ENCODE results near the gene RPUSD4. TPM values are rescaled to one million over a fixed set of nuclear protein-coding genes. Genes with fewer than 3 reads are reported as not detected.

Gene RPUSD4
- total RNA-seq, 1 donor from 2014 or later, result 46.7 TPM

DNA sequence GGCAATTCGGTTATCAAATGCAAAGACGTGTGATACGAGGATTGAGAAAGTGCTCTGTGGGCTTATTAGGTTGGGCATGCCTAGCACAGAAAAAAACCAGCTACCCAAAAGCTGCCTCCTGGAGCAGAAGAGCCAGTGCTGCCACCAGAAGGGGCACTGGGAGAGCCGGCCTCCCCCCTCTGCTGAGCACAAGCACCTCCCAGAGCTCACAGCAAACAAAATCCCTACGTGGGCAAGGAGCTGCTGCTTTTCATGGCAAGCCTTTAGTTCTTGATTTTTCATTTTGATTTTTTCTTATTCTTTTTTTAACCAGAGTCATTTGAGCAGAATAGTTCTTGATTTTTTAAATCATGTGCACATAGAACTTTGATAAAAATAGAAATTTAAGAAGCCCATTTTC is 12.8 kb downstream of the RPUSD4 start:
- no peak for TF ChIP-seq EZH2phosphoT487 (IDR thresholded peaks at IDR 0.05)
- TF ChIP-seq CTCF (IDR thresholded peaks at IDR 0.05), result no peak
- no peak for TF ChIP-seq EZH2 (IDR thresholded peaks at IDR 0.05)
- Histone ChIP-seq H3K4me1 (no peaks in the 10 kb centered on the region), H3K79me2 (ENCODE audit: low read depth) (no peaks in the 10 kb centered on the region), H3K36me3 (no peaks in the 10 kb centered on the region), H3F3A (ENCODE audit: low read depth) (peaks cover 4% of the 10 kb centered on the region), H2AFZ (replicated peaks) (no peak overlapping the region), H3K4me2 (no peak overlapping the region), H4K20me1 (ENCODE audit: low read depth) (peaks cover 3% of the 10 kb centered on the region), H3K9ac (no peak overlapping the region), H3K27ac (no peak overlapping the region), H3K27me3 (no peaks in the 10 kb centered on the region), H3K9me3 (ENCODE audit: low read depth) (no peaks in the 10 kb centered on the region), H3K4me3 (no peak overlapping the region)
- Mint-ChIP-seq H3K36me3 (peaks cover 39% of the 10 kb centered on the region), H3K4me3 (no peak overlapping the region), H3K4me1 (peaks cover 5% of the 10 kb centered on the region), H3K9me3 (peaks cover 11% of the 10 kb centered on the region), H3K27ac (no peak overlapping the region), H3K27me3 (ENCODE audit: insufficient read depth, low read depth) (peaks cover 2% of the 10 kb centered on the region)
- no peak for DNase-seq (ENCODE audit: low spot score)

- no peak overlapping the region for H2AFZ ChIP-seq (replicated peaks)
- no peak for DNase-seq (ENCODE audit: low spot score)
- H3K4me1 ChIP-seq, result no peaks in the 10 kb centered on the region
- Mint-ChIP-seq H3K36me3 (peaks cover 36% of the 10 kb centered on the region), H3K27me3 (ENCODE audit: insufficient read depth, low read depth) (peaks cover 2% of the 10 kb centered on the region), H3K4me3 (no peak overlapping the region), H3K9me3 (peaks cover 11% of the 10 kb centered on the region), H3K27ac (no peak overlapping the region), H3K4me1 (peaks cover 16% of the 10 kb centered on the region)
- no peak overlapping the region for H3K9ac ChIP-seq
- H3K27ac ChIP-seq, result no peak overlapping the region
- TF ChIP-seq CTCF (IDR thresholded peaks at IDR 0.05) (no peak), EZH2phosphoT487 (IDR thresholded peaks at IDR 0.05) (no peak), EZH2 (IDR thresholded peaks at IDR 0.05) (no peak)
- H4K20me1 ChIP-seq (ENCODE audit: low read depth), result peaks cover 3% of the 10 kb centered on the region
- H3K79me2 ChIP-seq (ENCODE audit: low read depth), result no peaks in the 10 kb centered on the region
- no peaks in the 10 kb centered on the region for H3K9me3 ChIP-seq (ENCODE audit: low read depth)
- H3K4me3 ChIP-seq, result no peak overlapping the region
- H3K36me3 ChIP-seq, result no peaks in the 10 kb centered on the region
- H3K27me3 ChIP-seq, result no peaks in the 10 kb centered on the region
- no peak overlapping the region for H3K4me2 ChIP-seq
- H3F3A ChIP-seq (ENCODE audit: low read depth), result peaks cover 4% of the 10 kb centered on the region
These were observed 14.0 kb downstream of the RPUSD4 start for GRCh38 chr11:126197277-126197939.

- H3K4me2 ChIP-seq, result no peak overlapping the region
- no peaks in the 10 kb centered on the region for H3K27me3 ChIP-seq
- H3K36me3 ChIP-seq, result no peaks in the 10 kb centered on the region
- peaks cover 4% of the 10 kb centered on the region for H3F3A ChIP-seq (ENCODE audit: low read depth)
- H3K4me3 Mint-ChIP-seq, result no peak overlapping the region
- H3K4me1 Mint-ChIP-seq, result peaks cover 29% of the 10 kb centered on the region
- H3K27ac Mint-ChIP-seq, result no peak overlapping the region
- no peak overlapping the region for H3K9ac ChIP-seq
- H3K27me3 Mint-ChIP-seq (ENCODE audit: insufficient read depth, low read depth), result peaks cover 5% of the 10 kb centered on the region
- H3K79me2 ChIP-seq (ENCODE audit: low read depth), result no peaks in the 10 kb centered on the region
- H3K36me3 Mint-ChIP-seq, result peaks cover 41% of the 10 kb centered on the region
- H3K4me1 ChIP-seq, result no peaks in the 10 kb centered on the region
- H3K27ac ChIP-seq, result no peak overlapping the region
- H2AFZ ChIP-seq (replicated peaks), result no peak overlapping the region
- no peaks in the 10 kb centered on the region for H3K9me3 ChIP-seq (ENCODE audit: low read depth)
- H3K9me3 Mint-ChIP-seq, result peaks cover 11% of the 10 kb centered on the region
- DNase-seq (ENCODE audit: low spot score), result no peak
- TF ChIP-seq EZH2phosphoT487 (IDR thresholded peaks at IDR 0.05) (no peak), EZH2 (IDR thresholded peaks at IDR 0.05) (no peak), CTCF (IDR thresholded peaks at IDR 0.05) (no peak)
- no peak overlapping the region for H3K4me3 ChIP-seq
- peaks cover 3% of the 10 kb centered on the region for H4K20me1 ChIP-seq (ENCODE audit: low read depth)
These were observed 16.3 kb downstream of the RPUSD4 start for GRCh38 chr11:126195119-126195518.
